ENCODE results near the gene CAMSAP3.

DNA sequence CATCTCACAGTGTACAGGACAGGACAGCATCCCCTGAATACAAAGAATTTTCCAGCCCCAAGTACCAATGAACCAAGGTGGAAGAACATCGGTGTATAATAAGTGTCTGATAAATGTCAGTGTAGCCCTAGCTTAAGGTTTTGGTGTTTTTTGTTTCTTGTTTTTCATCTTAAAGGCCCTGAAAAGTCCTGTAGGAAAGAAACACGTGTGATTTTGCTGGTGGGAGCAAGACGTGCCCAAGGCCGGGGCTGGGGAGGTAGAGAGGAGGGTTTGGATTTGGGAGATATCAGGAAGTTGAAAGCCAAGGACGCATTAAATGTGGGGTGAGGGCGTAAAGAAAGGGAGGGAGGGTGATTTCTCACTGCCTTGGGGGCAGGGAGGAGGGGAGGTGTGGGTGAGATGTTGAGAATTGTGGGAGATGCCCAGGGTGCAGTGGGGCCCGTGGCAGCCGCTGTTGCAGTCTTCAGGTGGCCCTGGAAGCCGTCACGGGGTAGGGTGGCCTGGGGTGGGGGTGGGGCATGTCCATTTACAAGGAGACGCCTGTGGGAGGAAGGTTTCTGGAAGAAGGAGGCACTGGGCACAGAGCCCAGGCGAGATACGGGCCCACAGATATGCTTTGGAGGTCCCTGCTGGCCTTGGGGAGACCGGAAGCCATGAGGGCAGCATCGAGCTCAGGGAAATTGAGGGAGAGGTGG lies 6.7 kb downstream of the CAMSAP3 start:
- TF ChIP-seq, protein P1, sequence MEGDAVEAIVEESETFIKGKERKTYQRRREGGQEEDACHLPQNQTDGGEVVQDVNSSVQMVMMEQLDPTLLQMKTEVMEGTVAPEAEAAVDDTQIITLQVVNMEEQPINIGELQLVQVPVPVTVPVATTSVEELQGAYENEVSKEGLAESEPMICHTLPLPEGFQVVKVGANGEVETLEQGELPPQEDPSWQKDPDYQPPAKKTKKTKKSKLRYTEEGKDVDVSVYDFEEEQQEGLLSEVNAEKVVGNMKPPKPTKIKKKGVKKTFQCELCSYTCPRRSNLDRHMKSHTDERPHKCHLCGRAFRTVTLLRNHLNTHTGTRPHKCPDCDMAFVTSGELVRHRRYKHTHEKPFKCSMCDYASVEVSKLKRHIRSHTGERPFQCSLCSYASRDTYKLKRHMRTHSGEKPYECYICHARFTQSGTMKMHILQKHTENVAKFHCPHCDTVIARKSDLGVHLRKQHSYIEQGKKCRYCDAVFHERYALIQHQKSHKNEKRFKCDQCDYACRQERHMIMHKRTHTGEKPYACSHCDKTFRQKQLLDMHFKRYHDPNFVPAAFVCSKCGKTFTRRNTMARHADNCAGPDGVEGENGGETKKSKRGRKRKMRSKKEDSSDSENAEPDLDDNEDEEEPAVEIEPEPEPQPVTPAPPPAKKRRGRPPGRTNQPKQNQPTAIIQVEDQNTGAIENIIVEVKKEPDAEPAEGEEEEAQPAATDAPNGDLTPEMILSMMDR (IDR thresholded peaks at IDR 0.05), result no peak
- TF ChIP-seq POLR2A (IDR thresholded peaks at IDR 0.05), result no peak

Data from body of pancreas (tissue), 4 donors.